ENCODE measurements around the gene ECM1.

The ECM1 gene

DNA sequence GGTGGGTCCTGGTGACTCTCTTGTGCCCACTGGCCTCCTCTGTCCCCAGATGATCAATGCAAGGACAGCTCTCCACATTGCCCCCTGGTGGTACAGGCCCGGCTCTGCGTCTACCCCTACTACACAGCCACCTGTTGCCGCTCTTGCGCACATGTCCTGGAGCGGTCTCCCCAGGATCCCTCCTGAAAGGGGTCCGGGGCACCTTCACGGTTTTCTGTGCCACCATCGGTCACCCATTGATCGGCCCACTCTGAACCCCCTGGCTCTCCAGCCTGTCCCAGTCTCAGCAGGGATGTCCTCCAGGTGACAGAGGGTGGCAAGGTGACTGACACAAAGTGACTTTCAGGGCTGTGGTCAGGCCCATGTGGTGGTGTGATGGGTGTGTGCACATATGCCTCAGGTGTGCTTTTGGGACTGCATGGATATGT, 52.1 kb downstream of the ECM1 start:
- DNase-seq = peak; percentile 74 to 79

DNA sequence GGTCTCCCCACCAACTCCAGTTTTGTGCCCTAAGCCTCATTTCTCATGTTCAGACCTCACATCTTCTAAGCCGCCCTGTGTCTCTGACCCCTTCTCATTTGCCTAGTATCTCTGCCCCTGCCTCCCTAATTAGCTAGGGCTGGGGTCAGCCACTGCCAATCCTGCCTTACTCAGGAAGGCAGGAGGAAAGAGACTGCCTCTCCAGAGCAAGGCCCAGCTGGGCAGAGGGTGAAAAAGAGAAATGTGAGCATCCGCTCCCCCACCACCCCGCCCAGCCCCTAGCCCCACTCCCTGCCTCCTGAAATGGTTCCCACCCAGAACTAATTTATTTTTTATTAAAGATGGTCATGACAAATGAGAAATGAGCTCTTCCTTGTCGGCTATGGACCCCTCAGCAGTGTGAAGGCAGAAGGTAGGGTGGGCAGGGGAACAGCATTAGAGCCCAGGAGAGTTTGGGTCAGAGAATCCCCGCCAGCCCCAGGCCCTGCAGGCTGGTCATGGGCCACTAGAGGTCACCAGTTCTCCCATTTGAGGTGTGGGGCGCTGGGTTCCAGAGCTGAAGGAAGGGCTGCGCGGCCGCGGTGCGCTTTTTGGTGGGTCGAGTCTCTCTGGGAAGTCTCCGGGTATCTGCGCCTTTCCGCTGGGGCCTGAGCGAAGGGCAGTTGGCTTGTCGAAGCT, 52.8 kb downstream of the ECM1 start:
- peak; percentile 83 for DNase-seq

DNA sequence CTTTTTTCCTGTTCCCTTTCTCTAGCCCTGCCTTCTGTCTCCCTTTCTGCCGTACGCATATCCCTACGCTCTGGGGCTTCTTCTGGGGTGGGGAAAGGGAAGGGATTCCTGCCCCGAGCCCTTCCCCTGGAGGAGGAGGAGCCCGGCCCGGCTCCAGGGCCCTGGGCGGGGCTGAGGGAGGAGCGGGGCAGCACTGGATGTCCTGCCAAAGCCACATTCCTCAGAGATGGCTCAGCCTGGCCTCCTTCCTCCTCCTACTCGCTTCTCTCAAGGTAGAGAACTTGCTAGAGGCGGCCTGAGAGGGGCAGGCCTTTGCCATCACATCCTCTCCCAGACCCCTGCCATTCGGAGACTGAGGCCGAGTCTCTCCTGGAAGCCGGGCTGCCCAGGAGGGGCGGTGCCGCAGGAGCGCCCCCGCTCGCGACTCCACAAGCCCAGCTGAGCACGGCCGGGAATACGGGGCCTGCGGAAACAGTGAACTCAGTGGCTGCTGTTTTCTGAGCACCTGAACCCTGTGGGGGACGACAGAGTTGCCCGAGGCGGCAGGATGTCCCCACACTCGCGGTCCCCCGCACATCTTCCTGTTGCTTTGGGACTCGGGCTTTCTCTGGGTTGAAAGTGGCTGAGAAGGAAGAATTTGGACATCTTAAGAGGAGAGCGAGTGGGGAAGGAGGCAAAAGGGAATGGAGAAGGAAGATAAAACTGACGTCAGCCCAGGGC, 53.5 kb downstream of the ECM1 start:
- peak in 1 of 2 donors; percentile 57 for DNase-seq

DNA sequence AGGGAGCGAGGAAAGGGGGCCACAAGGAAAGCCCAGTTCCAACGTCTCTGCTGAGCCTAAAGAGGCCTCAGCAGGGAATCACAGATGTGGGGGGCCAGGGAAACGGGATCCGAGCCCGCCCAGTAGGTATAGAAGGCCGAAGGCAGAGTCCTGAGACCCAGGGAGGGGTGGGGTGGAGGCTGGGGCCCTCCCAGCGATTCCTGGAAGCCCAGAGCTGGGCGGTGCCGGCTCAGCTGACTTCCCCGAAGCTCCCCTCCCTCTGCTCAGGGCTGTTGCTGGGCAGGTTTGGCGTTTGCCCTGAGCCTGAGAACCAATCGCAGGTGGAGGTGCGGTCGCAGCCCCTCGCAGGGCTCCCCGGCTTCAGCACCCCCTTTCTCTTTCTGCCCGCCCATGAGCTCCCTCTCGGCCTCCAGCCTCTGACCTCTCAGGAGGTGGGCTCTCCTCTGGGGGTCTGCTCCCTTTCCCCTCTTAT, 54.1 kb downstream of the ECM1 start:
- DNase-seq = peak; percentile 90

DNA sequence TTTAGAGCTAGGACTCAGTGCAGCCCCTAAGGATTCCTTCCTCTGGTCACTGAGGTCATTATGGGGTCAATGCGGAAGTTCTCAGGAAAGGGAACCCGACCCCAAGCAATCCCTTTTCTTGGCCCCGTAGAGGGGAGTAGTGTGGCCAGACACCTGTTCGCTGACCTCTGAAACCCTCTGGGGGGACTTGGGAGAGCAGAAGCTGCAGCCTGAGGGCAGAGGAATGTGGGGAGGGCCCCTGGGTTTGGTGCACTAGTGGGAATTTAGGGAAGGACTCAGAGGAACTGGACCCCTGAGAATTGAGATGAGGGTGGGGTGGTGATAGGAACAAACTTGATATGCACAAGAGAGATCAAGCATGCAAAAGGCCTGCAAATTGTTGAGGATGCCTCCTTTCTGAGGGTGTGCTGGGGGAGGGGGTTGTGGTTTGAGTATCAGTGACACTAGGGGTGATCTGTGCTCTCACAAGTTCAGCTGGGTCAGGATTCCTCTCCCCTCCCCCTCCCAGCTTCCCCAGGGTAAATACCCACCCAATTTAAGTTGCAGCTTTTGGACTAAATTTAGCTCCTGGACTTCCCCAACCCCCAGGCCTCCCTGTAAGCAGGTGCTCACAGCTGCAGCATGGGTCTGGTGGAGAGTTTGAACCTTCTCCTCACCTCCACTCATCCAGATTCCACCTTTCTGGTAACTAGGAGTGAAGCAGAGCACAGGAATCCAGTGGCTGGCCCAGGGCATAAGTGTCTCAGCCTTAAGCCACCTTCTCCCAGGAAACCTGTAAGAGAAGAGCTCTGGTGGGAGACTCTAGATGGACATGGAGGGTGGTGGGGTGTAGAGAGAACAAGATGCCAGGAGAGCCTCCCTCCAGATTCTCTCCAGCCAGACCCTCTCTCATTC, 54.8 kb downstream of the ECM1 start:
- peak; percentile 62 to 70 for DNase-seq

All from activated CD4-positive, alpha-beta T cell treated with anti-CD3 and anti-CD28 coated beads for 4 hours (primary cell).